NCI-H1417 treated with DMSO at 0.1 percent for 48 hours (cell line): Measurements from ENCODE around the gene MAMDC2.

Experiments
- DNase-seq: peaks from one replicate; lab custom pipeline; 2025; lab: John Stamatoyannopoulos, UW

Gene MAMDC2

DNA sequence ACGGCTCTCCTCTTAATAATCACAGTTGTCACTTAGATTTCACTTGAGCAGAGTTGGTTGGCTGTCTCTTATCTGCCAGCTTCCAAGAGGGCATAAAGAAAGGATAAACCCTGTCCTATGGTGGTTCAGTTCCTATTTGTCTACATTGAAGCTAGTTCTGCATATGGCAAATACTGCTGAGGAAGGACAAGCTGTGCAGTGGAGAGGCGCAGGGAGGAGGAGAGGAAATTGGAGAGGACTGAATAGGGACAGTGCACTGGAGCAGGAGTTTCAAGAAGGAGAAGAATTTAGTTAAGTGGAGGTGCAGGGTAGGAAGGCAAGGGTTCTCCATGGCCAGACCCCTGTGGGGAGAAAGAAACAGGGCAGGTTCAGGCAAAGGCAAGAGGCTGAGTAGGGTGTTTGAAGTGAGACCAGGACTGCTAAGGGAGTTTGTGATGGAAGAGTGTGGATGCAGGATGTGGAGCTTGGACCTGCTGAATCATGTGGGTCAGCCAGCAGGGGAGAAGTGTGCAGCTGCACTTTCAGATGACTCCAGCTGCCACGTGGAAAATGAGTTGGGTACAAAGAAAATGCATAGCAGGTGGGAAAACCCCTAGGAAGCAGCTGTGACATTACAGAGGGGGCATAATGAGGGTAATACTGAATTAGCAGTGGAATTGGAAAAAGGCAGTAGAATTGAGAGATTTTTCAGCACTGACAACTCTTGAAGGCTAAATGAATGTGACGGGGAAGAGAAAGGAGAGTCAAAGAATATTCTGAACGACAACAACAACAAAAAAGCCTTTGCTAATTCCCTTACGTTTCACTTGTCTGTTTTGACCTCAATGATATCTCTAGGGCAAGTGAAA is 66.8 kb downstream of the MAMDC2 start:
- DNase-seq: peak; percentile 83

DNA sequence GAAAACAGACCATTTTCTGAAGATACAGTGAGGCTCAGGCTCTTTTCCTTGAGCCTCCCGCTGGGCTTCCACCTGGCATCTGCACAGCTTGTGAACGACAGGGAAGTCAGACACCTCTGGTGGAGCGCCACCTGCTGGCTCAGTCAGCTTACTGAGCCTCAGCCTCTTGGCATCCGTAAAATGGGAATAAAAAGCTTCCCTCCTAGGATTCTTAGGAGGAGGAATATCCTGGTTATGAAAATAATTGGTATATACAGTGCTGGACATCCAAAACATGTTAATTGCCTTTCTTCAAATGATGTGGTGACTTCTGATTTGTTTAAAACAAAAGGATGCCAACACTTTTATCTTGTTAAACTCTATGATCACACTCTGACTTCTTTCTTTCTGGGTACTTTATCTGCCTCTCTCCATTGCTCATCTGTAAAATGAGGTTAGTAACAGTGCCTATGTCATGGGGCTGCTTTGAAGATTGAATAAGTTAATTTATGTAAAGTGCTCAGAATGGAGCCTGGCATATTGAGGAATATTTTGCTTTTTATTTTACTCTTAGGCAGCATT is 67.5 kb downstream of the MAMDC2 start:
- peak; percentile 83 for DNase-seq

DNA sequence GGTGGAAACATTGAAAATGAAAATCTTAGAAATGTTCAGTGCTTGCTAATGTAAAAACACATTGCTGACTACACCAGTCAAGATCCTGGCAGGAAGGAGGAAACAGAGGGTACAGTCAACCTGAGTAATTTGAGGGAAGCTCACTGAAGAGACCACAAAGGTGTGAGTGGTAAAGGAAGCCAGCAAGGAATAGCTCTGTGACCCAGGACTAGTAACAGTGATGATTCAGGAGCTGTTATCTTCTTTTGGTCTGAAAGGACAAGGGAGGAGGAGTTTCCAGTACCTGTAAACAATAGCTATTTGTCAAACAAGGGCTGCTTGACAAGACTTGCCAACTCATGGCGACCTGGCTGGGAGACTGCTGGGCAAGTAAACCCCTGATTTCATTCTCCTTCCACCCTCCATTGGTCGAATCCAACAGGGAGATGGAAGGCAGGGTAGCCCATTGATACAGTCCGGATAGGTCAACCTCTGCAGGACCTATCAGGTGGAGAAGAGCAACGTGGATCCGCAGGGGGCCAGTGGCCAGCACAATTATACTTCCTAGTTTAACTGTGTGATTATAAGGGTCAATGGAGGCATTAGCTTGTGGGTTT is 68.1 kb downstream of the MAMDC2 start:
- DNase-seq: no peak

DNA sequence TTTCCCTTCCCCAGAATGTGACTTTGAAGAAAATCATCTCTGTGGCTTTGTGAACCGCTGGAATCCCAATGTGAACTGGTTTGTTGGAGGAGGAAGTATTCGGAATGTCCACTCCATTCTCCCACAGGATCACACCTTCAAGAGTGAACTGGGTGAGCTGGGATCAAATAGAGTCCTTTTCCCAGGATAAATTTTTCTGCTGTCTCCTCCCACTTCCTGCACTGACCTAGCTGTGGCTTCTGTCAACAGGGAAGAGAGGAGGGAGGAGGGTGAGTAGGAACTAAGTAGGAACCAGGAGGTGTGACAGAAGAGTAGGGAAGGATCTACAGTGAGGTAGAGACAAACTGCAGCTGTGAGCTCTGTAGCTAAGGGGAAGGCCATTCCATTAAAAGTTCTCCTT is 69.3 kb downstream of the MAMDC2 start:
- no peak for DNase-seq

DNA sequence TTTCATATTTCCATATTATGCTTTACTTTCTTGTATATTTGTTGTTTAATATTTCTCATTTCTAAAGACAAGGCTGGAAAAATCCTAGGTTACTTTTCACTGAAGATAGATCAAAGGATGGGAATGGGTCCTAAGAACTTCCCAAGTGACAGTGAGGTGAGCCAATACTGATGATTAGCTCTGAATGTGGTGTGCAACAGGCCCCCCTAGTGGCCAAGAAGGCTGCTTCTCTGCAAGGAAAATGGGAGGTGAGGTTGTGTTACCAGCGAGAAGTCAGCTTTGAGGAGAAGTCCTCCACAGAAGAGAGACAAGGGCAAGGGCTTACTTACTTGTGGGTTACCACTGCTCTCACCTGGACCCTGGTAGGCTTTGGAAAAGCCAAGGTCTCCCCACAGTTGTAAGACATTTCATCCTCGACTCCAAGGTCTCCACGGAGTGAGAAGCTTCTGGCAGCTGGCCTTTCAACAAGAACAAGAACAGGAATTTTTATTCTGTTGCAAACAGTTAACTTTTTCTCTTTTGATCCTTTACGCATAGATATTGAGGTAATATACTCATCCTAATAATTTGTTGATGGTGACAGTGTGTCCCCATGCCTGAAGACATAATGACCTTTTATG is 69.9 kb downstream of the MAMDC2 start:
- DNase-seq: peak; percentile 34

DNA sequence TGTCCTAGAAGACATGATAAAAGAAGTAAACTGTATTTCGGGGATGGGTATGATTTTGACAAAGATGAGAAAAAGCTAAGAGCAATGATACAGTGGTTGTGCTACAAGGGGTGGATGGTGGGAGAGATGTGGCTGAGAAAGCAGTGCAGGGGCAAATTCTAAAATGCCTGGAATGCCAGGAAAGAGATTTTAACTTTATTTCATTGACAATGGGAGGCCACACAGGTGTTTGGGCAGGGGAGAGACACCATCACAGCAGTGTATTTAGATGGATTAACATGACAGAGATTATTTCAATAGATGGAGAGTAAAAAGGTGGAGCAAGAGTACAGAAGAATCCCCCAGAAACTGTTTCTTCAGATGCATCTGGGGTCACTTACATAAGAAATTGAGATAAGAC is 71.2 kb downstream of the MAMDC2 start:
- DNase-seq: no peak

DNA sequence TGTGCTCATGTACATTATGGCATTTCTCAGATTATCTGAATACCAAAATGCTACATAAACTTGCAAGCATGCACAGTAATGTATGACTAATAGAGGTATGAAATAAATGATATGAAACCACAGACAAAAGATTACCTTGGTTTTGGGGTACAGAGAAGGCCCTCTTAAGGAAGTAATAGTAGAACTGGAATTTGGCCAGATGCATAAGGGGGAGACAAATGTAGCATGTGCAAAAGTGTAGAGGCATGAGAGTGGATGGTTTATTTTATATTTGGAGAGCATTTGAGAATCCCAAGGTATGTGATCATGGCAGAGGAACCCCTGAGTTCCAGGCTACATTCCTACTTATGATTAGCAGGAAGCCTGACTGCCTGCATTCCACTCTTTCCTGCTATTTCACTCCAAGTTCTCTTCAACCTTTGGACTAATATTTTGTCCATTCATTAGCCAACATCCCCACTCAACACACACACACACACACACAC is 74.2 kb downstream of the MAMDC2 start:
- DNase-seq: no peak

DNA sequence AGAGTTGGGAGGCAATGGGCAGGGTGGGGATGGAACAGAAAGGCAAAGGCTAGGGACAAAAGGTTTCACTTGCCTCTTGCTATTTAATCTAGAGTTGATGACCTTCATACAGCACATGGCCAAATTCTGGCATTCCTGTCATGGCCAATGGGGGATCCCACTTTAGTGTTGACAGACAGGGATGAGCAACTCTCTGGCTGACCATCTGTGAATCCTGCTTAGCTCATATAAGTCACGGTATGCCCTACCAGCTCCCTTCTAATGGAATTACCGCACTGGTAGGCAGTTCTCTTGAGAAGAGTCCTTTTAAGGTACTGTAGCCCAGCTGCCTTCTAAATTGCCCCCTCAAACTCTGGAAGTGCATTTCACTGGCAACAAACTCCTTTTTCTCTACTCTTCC is 76.1 kb downstream of the MAMDC2 start:
- no peak for DNase-seq

DNA sequence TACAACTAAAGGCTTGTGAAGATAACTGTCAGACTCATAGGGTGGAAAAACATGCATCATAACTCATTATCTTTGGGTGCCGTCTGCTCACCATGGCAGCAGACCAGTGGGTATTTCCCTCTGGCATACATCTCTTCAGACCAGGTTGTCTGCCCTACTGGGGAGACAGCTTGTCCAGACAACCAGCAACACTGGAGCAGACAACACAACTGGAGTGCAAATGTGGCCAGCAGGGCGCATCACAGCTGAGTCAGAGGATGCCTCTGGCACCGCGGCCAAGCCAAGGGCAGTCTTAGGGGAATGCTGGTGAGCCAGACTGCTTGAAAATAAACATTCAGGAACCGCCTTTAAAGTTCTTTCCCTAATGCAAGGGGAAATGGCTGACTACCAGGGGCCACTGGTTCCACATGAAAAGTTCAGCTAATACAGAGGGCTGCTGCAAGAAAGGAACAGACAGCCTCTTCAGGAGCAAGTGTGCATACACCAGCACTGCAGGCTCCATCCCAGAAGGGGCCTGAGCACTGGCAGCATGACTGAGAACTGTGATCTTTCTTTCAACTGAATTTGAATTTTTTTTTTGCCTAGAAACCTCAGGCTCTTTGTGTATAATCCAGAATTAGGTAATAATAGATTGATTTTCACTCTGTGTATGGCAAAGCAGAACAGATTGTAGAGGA is 77.3 kb downstream of the MAMDC2 start:
- DNase-seq: no peak

DNA sequence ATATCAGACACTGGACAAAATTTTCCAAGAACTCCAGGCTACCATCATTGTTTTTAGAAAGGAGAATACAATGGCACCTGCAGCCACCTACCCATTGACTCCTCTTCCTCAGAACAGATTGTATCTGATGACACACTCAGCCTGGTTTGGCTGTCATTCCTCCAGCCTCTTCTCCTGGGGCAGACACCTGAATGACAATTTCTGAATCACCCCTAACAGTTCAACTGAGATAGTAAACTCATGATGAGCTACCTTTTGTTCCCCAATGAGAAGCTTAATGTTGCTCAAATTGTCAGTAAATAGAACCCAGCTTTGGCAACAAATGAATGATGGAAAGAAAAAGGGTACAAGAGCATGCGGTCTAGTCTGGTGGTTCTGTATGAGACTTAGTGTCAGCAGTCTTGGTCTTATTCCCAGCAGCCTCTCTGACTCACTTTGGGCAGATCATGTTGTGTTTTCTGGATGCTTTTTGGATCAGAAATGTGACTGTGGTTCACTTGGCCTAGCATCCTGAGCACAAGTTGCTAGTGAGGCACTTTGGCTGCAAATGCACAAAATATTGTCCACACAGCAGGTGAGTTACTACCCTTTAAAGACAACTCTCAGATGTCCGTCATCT is 78.3 kb downstream of the MAMDC2 start:
- DNase-seq: no peak

DNA sequence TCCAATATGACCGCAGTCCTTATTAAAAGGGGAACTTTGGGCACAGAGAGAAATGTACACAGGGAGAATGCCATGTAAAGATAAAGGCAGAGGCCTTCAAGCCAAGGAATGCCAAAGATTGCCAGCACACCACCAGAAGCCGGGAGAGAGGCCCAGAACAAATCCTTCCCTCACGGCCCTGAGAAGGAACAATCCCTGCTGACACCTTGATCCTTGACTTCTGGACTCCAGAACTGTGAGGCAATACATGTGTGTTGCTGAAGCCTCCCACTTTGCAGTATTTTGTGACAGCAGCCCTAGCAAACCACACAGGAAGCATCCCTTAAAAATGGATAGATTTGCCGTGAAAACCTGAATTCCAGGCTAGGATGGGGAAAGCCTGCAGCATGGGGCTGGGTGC is 80.0 kb downstream of the MAMDC2 start:
- DNase-seq: no peak

DNA sequence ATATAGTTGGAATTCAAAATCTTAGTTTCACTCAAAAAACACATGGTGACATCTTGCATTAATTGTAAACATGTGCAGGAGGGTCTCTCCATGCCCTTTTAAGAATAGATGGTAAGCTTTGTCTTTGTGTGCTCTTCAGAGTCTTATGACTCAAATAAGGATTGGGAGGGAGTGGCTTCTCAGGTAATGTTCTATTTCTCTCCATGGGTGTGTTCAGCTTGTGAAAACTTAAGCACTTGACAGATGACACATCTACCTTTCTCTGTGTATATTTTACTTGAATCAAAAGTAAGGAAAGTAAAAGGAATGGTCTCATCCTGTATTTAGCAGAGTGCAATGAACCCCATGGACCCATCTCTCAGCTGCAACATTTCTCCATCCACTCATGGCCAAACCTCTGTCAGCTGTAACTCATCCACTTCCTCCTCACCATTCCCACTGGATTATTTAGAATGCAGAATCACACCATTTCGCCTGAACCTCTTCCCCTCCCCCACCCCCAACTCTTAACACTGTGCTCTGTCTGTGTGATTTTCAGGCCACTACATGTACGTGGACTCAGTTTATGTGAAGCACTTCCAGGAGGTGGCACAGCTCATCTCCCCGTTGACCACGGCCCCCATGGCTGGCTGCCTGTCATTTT is 82.1 kb downstream of the MAMDC2 start:
- DNase-seq: no peak

DNA sequence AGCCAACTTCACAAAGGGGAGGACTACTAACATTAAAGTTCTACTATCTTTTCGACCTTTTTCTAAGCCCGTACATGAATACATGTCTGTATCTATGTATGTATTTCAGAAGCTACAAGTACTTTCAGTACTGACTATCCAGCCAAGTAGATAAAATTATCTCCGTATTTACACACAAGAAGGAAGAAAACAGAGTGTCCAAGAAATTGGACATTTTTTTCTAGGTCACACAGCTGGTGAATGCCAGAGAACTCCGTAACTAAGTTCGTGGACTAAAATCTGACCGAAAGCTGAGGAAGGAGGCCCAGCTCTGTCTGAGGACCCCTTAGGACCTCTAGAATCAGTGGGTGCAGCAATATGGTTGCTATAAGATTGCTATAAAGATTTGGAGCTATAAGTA is 83.4 kb downstream of the MAMDC2 start:
- DNase-seq: no peak

DNA sequence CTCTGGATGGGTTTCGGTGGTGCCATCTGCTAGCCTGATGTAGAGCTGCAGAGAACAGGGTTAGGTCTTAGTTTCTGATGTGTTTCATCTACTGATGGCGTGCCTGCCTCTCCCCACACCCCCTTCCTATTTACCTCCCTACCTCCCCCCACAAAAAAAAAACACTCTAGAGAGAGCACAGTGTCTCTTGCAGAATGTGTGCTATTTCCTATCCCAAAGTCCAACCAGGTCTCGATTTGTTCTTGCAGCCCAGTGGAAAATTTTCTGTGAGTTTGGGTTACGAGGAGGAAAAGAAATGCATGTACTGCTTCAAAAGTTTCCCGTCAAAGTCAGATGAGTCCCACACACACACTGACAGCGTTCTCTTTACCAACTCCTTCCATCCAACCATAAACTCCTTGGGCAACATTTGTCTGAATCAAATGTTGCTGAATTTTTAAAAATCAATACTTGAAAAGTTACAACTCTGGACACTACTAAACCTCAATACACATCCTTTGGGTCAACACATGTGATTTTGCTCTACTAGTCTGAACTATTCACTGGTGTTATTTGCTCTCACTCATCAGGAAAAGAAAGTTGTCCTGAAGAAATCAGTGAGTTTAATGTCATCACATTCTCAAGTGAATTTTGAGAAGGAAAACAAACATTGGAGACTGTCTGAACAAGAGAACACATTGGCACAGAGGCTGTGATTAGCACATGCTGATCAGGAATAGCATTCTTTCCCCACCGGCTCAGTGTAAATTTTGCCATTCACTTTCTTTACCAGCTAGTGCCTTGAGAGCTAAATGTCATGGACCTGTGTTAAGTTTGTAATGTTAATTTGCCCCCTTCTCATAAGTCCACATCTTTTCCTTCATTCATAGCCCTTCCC is 84.1 kb downstream of the MAMDC2 start:
- no peak for DNase-seq

DNA sequence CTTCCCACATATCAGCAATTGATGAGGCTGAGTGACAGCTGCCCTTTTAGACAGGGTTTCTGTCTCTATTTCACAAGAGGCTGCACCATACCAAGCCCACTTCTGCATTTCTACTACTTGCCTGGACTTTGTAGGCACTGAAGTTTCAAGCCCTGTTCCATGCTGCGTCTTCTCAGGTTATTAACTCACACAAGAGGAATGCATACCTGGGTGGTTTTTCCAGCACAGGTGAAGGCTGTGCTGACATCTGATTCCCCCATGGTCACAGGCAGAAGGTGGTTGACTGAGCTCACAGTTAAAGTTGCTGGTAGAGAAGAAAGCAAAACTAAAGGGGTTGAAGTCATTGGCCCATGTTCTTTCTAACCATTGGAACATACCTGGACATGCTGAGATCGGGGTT is 86.6 kb downstream of the MAMDC2 start:
- no peak for DNase-seq

DNA sequence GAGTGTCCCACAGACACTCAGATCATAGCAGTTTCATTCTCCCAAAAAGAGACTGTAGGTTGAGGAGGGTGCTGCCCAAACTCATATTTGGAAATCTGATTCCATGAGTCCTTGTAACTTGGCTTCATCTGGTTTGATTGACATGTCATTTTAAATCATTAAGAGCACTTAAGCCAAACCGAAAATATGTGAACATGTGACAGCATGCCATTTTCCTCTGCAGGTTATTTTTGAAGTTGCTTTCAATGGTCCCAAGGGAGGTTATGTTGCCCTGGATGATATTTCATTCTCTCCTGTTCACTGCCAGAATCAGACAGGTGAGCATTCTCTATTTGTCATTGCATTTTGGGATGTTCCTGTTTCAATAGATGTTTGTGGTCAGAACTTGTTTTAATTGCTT is 87.6 kb downstream of the MAMDC2 start:
- no peak for DNase-seq

DNA sequence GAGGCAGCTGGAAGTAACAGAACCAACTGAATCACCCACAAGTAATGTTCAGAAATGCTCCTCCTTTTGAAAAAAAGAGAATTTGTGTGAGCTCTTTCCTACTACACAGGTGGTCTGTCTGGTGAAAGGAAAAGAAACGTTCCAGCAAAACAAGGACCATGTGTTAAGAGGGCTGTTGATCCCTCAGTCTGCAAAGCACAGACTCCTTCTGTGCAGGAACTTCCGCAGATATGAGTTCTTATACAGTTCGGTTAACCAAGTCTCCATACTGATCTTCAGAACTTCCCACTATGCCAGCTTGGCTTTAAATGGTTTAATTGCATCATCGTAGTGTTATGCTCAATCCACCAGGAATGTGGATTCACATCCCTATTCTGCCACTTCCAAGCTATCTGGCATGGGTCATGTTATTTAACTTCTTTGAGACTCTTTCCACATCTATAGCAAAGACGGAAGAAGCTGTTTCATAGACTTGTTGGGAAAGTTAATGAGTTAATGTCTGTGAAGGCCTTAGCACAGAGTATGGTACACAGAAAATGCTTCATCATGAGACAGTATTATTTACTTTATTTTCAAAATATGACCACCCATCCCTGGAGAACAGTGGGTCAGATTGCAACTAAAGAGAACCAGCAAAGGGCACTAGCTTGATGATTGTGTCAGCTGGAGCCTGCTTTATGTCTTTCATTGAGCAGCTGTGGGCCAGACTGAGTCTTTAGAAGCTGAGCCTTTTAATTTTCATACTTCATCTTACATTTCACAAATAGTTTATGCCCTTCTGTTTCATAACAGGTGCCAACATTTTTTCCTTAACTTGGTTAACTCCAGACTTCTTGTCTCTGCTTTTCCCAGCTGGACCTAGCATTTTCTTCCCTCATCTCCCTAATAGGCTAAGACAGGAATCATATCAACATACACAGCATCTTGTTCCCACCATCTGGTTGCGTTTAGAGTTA is 89.9 kb downstream of the MAMDC2 start:
- no peak for DNase-seq

DNA sequence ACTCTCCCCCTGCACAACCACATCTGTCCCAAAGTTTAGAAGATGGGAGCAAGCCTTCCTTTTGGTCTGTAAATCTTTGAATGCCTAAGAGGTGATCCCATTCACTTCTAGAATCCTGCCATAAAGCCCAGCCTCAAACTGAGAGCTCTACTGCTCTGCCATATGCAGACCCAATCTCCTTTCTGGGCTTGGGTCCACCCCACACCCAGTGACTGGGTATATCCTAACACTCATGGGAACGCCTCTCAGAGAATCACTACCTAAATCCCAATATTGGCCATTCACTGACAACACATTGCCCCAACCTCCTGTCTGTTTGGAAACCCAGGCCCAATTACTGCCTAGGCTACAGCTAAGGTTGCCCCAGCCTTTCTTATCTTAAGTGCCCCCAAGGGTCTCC is 90.7 kb downstream of the MAMDC2 start:
- DNase-seq: no peak

DNA sequence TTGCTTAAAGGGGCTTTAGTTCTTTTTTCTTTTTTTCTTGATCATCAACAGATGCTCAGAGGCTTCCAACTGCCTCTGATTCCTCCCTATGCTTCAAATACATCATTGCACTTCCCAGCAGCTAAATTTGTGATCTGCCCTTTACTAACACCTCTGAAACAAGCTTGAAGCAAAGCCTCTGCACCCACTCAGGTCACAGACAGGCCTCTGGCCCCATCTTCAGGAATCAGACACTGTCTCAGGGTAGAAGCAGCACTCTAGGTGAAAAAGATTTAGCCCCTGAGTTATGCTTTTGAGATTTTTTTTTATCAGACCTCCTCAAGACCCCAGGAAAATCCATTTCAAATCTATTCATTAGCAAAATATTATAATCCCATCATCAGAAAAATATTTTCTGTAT is 91.5 kb downstream of the MAMDC2 start:
- no peak for DNase-seq
